NCI-H1105 treated with DMSO at 0.1 percent for 48 hours (cell line): ENCODE data around the gene TSPAN4.

Experiments used
- DNase-seq: peaks from one replicate; lab custom pipeline; 2025; lab: John Stamatoyannopoulos, UW

TSPAN4 gene

GRCh38 chr11:865462-866430 is 23.1 kb downstream of the TSPAN4 start:
- DNase-seq = no peak

GRCh38 chr11:866481-866880 is 23.8 kb downstream of the TSPAN4 start:
- DNase-seq = no peak

GRCh38 chr11:867856-868358 is 25.3 kb downstream of the TSPAN4 start:
- no peak for DNase-seq

GRCh38 chr11:868394-868793 is 25.7 kb downstream of the TSPAN4 start:
- DNase-seq = no peak

- DNase-seq = no peak
Observed at GRCh38 chr11:868802-869201, 26.1 kb downstream of the TSPAN4 start.

- DNase-seq = no peak
Observed at GRCh38 chr11:869399-870126, 26.9 kb downstream of the TSPAN4 start.

- no peak for DNase-seq
Observed at GRCh38 chr11:870127-870413, 27.4 kb downstream of the TSPAN4 start.

- no peak for DNase-seq
Observed at GRCh38 chr11:870418-870817, 27.8 kb downstream of the TSPAN4 start.

GRCh38 chr11:871472-871871 is 28.8 kb downstream of the TSPAN4 start:
- no peak for DNase-seq

- no peak for DNase-seq
Observed at GRCh38 chr11:872799-873198, 30.1 kb downstream of the TSPAN4 start.

GRCh38 chr11:873706-874105 is 31.1 kb downstream of the TSPAN4 start:
- no peak for DNase-seq

GRCh38 chr11:875203-875602 is 32.6 kb downstream of the TSPAN4 start:
- no peak for DNase-seq

- no peak for DNase-seq
Observed at GRCh38 chr11:875769-876301, 33.2 kb downstream of the TSPAN4 start.

GRCh38 chr11:876545-876944 is 33.9 kb downstream of the TSPAN4 start:
- DNase-seq = peak; percentile 20

- no peak for DNase-seq
Observed at GRCh38 chr11:877565-877964, 34.9 kb downstream of the TSPAN4 start.

GRCh38 chr11:880447-880846 is 37.8 kb downstream of the TSPAN4 start:
- DNase-seq = no peak

GRCh38 chr11:882596-882995 is 39.9 kb downstream of the TSPAN4 start:
- DNase-seq = no peak

- DNase-seq = no peak
Observed at GRCh38 chr11:883527-883926, 40.9 kb downstream of the TSPAN4 start.

- DNase-seq = no peak
Observed at GRCh38 chr11:884578-885070, 42.0 kb downstream of the TSPAN4 start.

- DNase-seq = no peak
Observed at GRCh38 chr11:886568-886967, 43.9 kb downstream of the TSPAN4 start.

- no peak for DNase-seq
Observed at GRCh38 chr11:887589-887988, 44.9 kb downstream of the TSPAN4 start.

GRCh38 chr11:888310-889212 is 45.9 kb downstream of the TSPAN4 start:
- no peak for DNase-seq
